Hepatocyte (in vitro differentiated cells): ENCODE measurements around the gene ARHGAP26.

Experiments used
- EZH2 ChIP-seq: fragments of 200-600 bp; sonication (generic); IDR thresholded peaks from 2 replicates; pipeline ENCODE4 v1.6.1; 2016; ENCODE audit warnings: antibody characterized with exemption, mild to moderate bottlenecking, borderline replicate concordance
- TF ChIP-seq, protein P1 (sequence below): fragments of 200-600 bp; sonication (generic); IDR thresholded peaks from 2 replicates; pipeline ENCODE4 v1.5.1; 2016; ENCODE audit warnings: antibody characterized with exemption, mild to moderate bottlenecking; ENCODE audit not compliant: poor library complexity

- TF ChIP-seq, protein P1, sequence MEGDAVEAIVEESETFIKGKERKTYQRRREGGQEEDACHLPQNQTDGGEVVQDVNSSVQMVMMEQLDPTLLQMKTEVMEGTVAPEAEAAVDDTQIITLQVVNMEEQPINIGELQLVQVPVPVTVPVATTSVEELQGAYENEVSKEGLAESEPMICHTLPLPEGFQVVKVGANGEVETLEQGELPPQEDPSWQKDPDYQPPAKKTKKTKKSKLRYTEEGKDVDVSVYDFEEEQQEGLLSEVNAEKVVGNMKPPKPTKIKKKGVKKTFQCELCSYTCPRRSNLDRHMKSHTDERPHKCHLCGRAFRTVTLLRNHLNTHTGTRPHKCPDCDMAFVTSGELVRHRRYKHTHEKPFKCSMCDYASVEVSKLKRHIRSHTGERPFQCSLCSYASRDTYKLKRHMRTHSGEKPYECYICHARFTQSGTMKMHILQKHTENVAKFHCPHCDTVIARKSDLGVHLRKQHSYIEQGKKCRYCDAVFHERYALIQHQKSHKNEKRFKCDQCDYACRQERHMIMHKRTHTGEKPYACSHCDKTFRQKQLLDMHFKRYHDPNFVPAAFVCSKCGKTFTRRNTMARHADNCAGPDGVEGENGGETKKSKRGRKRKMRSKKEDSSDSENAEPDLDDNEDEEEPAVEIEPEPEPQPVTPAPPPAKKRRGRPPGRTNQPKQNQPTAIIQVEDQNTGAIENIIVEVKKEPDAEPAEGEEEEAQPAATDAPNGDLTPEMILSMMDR, result no peak
- TF ChIP-seq EZH2, result no peak
These were observed 429.0 kb downstream of the ARHGAP26 start for GRCh38 chr5:143199161-143199560.
